GM21367 (cell line): ENCODE data around the gene PCDH9.

Experiments used
- ATAC-seq: cut with Tn5 transposase; IDR thresholded peaks from one replicate; pipeline ENCODE4 v1.9.1; 2021; ENCODE audit not compliant: unreplicated experiment

PCDH9 gene

DNA sequence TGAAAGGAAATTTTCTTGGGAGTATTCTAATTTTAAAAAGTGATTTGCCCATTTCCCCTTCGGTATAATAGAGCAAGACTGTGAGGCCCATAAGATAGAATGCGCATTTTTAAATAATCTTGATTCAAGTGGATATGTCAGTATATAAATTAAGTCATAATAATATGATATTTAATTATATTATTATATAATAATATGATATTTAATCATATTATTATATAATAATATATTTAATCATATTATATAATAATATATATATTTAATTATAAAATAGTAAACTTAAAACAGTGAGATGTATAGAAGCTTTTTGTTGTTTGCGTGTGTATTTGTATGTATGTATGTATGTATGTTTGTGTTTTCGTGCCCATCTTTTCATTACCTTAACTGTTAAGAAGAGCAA lies 682.5 kb downstream of the PCDH9 start:
- no peak for ATAC-seq

GRCh38 chr13:66546534-66547379 lies 683.4 kb downstream of the PCDH9 start:
- no peak for ATAC-seq

DNA sequence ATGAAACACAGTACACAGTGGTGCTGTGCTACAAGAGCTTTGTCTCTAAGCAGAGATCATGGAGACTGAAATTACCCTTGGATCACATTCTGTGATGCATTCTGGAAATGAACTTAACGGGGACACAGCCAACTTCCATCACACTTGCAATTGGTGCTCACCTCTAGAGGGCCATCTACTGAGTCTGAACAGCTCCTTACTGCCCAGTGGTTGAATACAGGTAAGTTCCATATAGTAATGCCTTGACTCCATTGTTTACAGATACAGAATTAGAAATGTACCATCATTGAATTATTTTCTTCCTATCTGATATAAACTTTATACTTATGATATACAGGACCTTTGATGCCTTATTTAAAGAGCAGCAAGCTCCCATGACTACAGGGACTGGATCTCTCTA lies 686.4 kb downstream of the PCDH9 start:
- ATAC-seq = no peak

- no peak for ATAC-seq
Measured at GRCh38 chr13:66537417-66537816, 692.7 kb downstream of the PCDH9 start.

DNA sequence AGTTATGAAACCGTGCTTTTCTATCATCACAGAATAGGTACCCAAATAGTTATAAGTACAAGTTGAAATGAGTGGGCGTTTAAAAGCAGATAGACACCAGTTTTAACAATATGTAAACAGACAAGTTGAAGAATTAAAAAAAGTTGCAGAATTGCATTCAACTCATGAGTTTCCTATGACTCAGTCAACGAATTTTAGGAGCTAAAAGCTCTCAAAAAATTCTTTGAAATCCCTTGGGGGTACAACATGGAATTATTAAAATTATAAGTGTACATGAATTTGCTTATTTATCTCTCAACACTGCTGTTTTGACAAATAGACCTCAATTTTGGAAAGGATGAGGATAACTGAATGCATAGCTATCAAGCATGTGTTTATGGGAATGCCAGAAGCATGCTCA lies 693.4 kb downstream of the PCDH9 start:
- no peak for ATAC-seq

- ATAC-seq = no peak
Measured at GRCh38 chr13:66534561-66534960, 695.6 kb downstream of the PCDH9 start.

GRCh38 chr13:66532845-66533244 lies 697.3 kb downstream of the PCDH9 start:
- no peak for ATAC-seq

GRCh38 chr13:66532146-66532545 lies 698.0 kb downstream of the PCDH9 start:
- ATAC-seq = no peak

GRCh38 chr13:66530686-66531085 lies 699.5 kb downstream of the PCDH9 start:
- ATAC-seq = no peak

DNA sequence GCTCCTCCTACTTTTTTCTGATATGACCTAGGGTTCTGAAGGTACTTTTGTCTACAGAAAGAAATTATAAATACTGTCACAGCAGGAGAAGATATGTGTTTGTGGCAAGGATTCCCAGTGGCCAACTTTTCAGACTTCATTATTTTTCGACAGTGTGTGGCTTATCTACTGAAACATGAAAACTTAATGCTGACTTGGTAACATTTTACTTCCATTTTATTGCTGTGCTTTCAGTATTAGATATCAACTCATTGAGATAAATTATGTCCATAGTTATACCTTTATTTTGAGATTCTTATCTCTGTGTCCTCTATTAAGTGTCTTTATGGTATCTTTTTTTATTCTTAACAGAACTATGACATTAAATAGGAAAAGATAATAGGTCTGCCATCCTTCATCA lies 700.0 kb downstream of the PCDH9 start:
- ATAC-seq = no peak

GRCh38 chr13:66528944-66529576 lies 701.1 kb downstream of the PCDH9 start:
- no peak for ATAC-seq

- no peak for ATAC-seq
Measured at GRCh38 chr13:66528180-66528579, 702.0 kb downstream of the PCDH9 start.

- ATAC-seq = no peak
Measured at GRCh38 chr13:66520511-66521355, 709.4 kb downstream of the PCDH9 start.

GRCh38 chr13:66519259-66519658 lies 710.9 kb downstream of the PCDH9 start:
- no peak for ATAC-seq

- no peak for ATAC-seq
Measured at GRCh38 chr13:66518068-66518467, 712.1 kb downstream of the PCDH9 start.

- no peak for ATAC-seq
Measured at GRCh38 chr13:66513728-66514127, 716.4 kb downstream of the PCDH9 start.

GRCh38 chr13:66509175-66509574 lies 721.0 kb downstream of the PCDH9 start:
- no peak for ATAC-seq

- ATAC-seq = no peak
Measured at GRCh38 chr13:66508153-66508909, 721.8 kb downstream of the PCDH9 start.

- peak; percentile 85 for ATAC-seq
Measured at GRCh38 chr13:66506979-66507378, 723.2 kb downstream of the PCDH9 start.

DNA sequence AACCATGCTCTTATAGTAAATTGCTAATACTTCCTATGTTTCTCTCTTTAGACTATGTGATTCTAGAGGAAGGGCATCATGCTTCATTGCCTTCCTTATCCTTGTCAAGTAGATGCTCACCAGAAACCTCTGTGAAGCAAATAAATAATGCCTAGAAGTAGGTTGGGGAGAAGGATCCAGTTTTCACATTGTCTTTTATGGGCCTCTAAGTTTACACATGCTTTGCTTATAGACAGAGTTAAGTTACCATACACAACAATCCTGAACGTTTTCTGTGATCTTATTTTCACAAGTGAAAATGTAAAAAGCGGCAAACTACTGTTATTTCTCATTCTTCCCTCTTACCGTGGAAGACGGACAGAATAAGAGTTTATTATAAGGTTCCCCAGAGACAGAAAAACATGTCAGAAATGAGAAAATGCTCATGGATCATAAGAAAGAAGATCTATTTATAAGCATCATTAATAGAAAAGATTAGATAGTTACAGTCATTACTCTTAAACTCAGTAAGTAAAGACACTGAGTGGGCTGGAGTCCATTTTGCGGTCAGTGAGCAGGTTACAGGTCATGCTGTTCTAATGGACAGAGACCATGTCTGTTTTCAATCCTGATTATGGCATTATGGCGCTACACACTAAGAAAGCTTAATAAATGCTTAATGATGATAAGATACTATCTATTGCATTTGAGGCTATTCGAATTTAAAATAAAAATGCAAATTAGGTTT lies 723.9 kb downstream of the PCDH9 start:
- ATAC-seq = no peak
